DMS114 treated with DMSO at 0.1 percent for 48 hours (cell line): ENCODE data around the gene TLE2.
A peak's percentile ranks its signal among the peaks of the same experiment; 100 is the strongest.
"Not testable (repeated sequence)": the region's sequence is repeated elsewhere in the genome, so short reads cannot be mapped to it uniquely, and the experiment has no call there.

ENCODE experiments used
- DNase-seq: peaks from one replicate; lab custom pipeline; 2025; ENCODE audit not compliant: unreplicated experiment; lab: John Stamatoyannopoulos, UW

The TLE2 gene

DNA sequence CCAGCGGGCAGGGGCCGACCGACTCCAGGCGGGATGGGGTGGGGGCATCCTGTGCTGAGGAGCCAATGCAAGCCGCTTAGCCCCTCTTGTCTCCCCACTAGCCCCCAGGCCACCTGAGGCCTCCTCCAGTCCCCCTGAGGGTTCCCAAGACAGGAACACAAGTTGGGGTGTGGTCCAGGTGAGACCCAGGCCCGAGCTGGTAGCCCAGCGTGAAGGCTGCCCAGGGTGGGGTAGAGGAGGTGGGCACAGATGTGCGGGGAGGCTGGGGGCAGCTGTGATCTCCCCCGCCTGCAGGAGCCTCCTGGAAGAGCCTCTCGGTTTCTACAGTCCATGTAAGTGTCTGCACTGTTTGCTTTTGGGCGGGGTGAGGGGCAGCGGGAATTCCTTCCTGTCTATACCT, 41.3 kb downstream of the TLE2 start:
- no peak for DNase-seq

DNA sequence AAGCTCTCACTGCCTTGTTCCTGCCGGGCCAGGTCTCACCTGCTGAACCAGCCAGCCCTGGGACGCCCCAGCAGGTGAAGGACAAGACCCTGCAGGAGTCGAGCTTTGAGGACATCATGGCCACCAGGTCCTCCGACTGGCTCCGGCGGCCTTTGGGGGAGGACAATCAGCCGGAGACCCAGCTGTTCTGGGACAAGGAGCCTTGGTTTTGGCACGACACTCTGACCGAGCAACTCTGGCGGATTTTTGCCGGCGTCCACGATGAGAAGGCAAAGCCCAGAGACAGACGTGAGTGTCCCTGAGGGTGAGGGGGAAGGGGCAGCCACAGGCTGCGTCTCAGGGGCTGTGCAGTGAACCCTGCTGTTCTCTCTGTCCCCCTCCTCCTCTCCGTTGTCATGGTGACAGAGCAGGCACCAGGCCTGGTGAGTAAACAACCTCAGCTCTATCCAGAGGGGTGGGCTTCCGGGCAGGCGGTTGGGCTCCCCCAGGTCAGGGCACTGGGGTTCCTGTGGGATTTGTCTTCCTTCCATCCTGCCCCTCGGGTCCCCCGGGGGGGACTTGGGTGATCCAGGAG, 42.0 kb downstream of the TLE2 start:
- DNase-seq = no peak

GRCh38 chr19:2984215-2984528, 44.9 kb downstream of the TLE2 start:
- DNase-seq = no peak

- no peak for DNase-seq
Measured at GRCh38 chr19:2983351-2984214, 45.5 kb downstream of the TLE2 start.

DNA sequence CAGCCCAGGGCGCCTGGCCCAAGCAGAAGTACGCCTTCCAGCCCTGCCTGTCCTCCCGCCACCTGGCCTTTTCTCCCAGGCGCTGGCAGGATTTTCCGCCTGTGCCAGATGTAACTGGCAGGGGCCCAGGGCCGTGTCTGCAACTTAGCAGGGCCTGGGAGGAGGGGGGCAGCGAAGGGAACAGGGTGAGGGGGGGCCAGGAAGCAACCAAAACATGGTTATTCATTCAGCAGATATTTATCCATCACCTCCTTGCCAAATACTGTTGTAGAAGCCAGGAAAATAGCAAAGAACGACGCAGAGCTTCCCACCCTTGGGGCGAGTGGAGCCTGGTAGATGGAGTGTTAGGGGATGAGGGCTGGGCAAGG, 46.1 kb downstream of the TLE2 start:
- no peak for DNase-seq

GRCh38 chr19:2982561-2982960, 46.5 kb downstream of the TLE2 start:
- no peak for DNase-seq

- no peak for DNase-seq
Measured at GRCh38 chr19:2981898-2982297, 47.2 kb downstream of the TLE2 start.

GRCh38 chr19:2978772-2979171, 50.3 kb downstream of the TLE2 start:
- no peak for DNase-seq

- DNase-seq = no peak
Measured at GRCh38 chr19:2978166-2978767, 50.8 kb downstream of the TLE2 start.

- no peak for DNase-seq
Measured at GRCh38 chr19:2977746-2978138, 51.3 kb downstream of the TLE2 start.

- DNase-seq = peak; percentile 86
Measured at GRCh38 chr19:2977001-2977745, 51.9 kb downstream of the TLE2 start, which contains the start of gene TLE6. Gene TLE6, plus strand, starts transcription at chr19:2977564. Its CDS starts 670 bp downstream, at chr19:2978234.

- DNase-seq = no peak
Measured at GRCh38 chr19:2976609-2977000, 52.5 kb downstream of the TLE2 start.

DNA sequence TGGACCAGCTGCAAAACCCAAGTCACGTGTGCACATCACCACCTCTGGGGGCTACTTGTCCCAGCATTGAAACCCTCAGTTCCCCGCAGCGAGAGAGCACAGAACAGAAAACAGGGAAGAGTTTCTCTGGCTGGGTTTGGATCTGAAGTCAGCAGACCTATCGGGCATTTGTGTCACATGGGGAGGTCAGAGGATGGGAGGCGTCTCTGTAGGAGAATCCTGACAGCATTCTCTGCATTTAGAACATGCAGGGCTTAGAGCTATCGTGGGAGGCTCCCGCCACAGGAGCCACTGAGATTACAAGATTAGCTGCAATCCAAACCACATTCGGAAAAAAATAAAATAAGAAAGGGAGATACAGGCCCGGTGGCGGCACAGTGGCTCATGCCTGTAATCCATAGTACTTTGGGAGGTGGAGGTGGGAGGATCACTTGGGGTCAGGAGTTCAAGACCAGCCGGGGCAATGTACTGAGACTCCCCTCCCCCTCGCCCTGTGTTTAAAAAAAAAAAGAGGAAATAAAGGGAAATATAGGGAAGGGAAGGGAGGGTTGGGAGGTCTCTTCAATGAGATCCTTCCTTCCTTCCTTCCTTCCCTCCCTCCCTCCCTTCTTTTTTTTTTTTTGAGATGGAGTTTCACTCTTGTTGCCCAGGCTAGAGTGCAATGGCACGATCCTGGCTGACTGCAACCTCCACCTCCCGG, 54.6 kb downstream of the TLE2 start:
- DNase-seq = no peak

- DNase-seq = no peak
Measured at GRCh38 chr19:2973229-2973628, 55.9 kb downstream of the TLE2 start.

DNA sequence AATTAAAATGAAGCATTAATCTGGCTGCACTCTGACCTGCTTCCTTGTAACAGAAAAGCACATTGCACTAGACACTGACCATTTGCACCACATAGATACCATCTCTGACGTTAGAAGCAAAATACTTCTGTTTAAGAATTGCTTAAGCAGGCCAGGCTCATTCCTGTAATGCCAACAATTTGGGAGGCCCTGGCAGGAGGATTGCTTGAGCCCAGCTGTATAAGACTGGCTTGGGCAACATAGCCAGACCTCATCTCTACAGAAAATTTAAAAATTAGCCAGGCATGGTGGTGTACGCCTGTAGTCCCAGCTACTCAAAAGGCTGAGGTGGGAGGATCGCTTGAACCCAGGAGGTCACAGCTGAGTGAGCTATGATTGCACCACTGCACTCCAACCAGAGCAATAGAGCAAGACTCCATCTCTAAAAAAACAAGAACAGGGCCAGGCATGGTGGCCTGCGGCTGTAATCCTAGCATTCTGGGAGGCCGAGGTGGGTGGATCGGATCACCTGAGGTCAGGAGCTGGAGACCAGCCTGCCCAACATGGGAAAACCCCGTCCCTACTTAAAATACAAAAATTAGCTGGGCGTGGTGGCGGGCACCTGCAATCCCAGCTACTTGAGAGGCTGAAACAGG, 58.8 kb downstream of the TLE2 start:
- DNase-seq = no peak

- no peak for DNase-seq
Measured at GRCh38 chr19:2969104-2969504, 60.0 kb downstream of the TLE2 start.

- DNase-seq = no peak
Measured at GRCh38 chr19:2967972-2968371, 61.1 kb downstream of the TLE2 start.

DNA sequence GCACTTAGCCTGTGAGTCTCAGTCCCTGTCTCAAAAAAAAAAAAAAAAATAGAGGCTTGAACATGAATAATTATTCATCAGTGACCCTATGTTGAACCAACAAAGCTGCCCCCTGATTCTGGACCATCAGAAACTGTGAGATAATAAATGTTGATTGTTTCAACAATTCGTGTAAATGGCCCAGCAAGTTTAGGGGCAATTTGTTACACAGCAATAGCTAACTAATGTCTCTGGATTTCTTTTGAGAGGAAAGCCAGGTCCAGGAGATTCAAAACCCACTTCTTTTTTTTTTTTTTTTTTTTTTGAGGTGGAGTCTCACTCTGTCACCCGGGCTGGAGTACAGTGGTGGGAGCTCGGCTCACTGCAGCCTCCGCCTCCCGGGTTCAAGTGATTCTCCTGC, 64.2 kb downstream of the TLE2 start:
- no peak for DNase-seq

GRCh38 chr19:2963631-2964030, 65.4 kb downstream of the TLE2 start:
- DNase-seq = not testable (repeated sequence)

DNA sequence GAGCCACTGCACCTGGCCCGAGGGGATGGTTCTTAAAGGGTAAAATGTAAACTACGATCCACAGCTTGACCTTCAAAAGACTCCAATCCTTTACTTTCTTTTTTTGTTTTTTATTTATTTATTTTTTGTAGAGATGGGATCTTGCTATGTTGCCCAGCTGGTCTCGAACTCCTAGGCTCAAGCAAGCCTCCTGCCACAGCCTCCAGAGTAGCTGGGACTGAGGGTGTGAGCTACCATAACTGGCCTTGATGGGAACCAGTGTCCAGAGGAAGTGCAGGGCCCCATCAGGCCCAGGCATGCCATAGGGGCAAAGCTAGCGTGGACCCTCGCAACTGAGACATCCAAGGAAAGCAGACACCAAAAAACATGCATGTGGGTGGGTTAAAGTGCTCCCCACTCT, 66.0 kb downstream of the TLE2 start:
- no peak for DNase-seq
